Activated T-helper 2 cell treated with anti-CD3 and anti-CD28 coated beads, Interferon-gamma antibody, Interleukin-2, Interleukin-4, amounts not matched to agents 10 μg/mL and 5 μg/mL and 100 μg/mL, durations not matched to agents 14 hours and 24 hours and 36 hours (primary cell): Measurements from ENCODE around the gene CACNA2D4. TPM values are rescaled to one million over a fixed set of nuclear protein-coding genes. Genes with fewer than 3 reads are reported as not detected.

Experiments
- DNase-seq: peaks from one replicate; pipeline ENCODE4 v3.0.0; 2021; ENCODE audit warnings: low spot score
- H3K27ac Mint-ChIP-seq: one replicate; pipeline ENCODE4 v1.8.0; 2021; ENCODE audit warnings: mixed read lengths
- H3K27me3 Mint-ChIP-seq: one replicate; pipeline ENCODE4 v1.8.0; 2021; ENCODE audit warnings: low read depth, mixed read lengths
- H3K36me3 Mint-ChIP-seq: one replicate; pipeline ENCODE4 v1.8.0; 2021; ENCODE audit warnings: low read depth, mixed read lengths
- H3K4me1 Mint-ChIP-seq: one replicate; pipeline ENCODE4 v1.8.0; 2021; ENCODE audit warnings: low read depth, mixed read lengths
- H3K4me3 Mint-ChIP-seq: one replicate; pipeline ENCODE4 v1.8.0; 2021; ENCODE audit warnings: low read depth, mild to moderate bottlenecking, moderate library complexity, mixed read lengths
- H3K9me3 Mint-ChIP-seq: one replicate; pipeline ENCODE4 v1.8.0; 2021; ENCODE audit warnings: mixed read lengths
- intact Hi-C: fragments of 100-400 bp; cut with micrococcal nuclease; formaldehyde crosslinking; loops from one replicate; pipeline ENCODE4 v1.15.1; 2023
- total RNA-seq: library from RNA; stranded (reverse); gene quantifications from 2 replicates; pipeline ENCODE4 v1.2.3, GENCODE V29; 2022

Gene CACNA2D4
- total RNA-seq, 1 donor from 2014 or later, result 10.0 TPM

- H3K36me3 Mint-ChIP-seq, result no peaks in the 10 kb centered on the region
- no peak overlapping the region for H3K4me3 Mint-ChIP-seq
- H3K4me1 Mint-ChIP-seq, result no peaks in the 10 kb centered on the region
- intact Hi-C loops, result no loop called here
- DNase-seq, result no peak
- no peaks in the 10 kb centered on the region for H3K27me3 Mint-ChIP-seq
- no peaks in the 10 kb centered on the region for H3K9me3 Mint-ChIP-seq
- H3K27ac Mint-ChIP-seq, result no peak overlapping the region
These were observed 80.1 kb downstream of the CACNA2D4 start for GRCh38 chr12:1838205-1838993.

DNA sequence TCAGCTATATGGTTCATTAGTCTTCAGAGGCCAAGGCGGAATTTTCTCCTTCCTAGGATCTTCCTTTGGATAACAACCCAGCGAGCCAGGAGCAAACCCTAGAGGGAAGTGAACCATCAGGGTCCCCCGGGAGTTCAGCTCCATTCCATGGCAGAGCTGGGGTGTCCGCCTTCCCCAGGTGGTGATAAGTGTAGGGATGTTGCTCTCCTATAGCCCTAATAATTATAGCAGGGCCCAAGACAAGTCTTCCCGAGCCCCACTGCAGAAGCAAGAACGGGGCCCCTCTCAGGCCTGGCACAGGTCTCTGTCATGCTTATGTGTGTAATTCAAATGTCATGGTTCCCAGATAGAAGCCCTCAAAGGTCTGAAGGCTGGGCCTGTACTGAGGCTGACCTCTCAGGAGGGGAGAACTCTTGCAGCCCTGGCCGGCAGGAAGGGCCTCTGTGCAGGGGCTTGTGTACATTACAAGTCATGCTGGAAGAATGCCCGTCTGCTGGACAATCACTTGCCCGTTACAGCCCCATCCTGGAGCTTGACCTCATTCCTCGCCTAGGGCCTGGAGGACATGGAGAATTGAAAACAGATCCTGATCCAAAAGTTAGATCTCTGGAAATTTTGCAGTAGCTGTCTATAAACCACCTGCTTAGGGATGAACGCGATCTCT is 80.8 kb downstream of the CACNA2D4 start:
- Mint-ChIP-seq H3K27ac (no peak overlapping the region), H3K36me3 (no peaks in the 10 kb centered on the region), H3K27me3 (no peaks in the 10 kb centered on the region), H3K4me3 (no peak overlapping the region), H3K9me3 (no peaks in the 10 kb centered on the region), H3K4me1 (no peaks in the 10 kb centered on the region)
- DNase-seq, result no peak
- intact Hi-C loops, result no loop called here

GRCh38 chr12:1836854-1837421 is 81.5 kb downstream of the CACNA2D4 start:
- H3K4me3 Mint-ChIP-seq, result no peak overlapping the region
- no peaks in the 10 kb centered on the region for H3K9me3 Mint-ChIP-seq
- intact Hi-C loops, result no loop called here
- H3K27ac Mint-ChIP-seq, result no peak overlapping the region
- no peak for DNase-seq
- H3K36me3 Mint-ChIP-seq, result no peaks in the 10 kb centered on the region
- H3K27me3 Mint-ChIP-seq, result peaks cover 3% of the 10 kb centered on the region
- H3K4me1 Mint-ChIP-seq, result no peaks in the 10 kb centered on the region

GRCh38 chr12:1836241-1836803 is 82.1 kb downstream of the CACNA2D4 start:
- H3K36me3 Mint-ChIP-seq, result no peaks in the 10 kb centered on the region
- no peaks in the 10 kb centered on the region for H3K4me1 Mint-ChIP-seq
- no peak for DNase-seq
- intact Hi-C loops, result no loop called here
- H3K9me3 Mint-ChIP-seq, result no peaks in the 10 kb centered on the region
- no peak overlapping the region for H3K4me3 Mint-ChIP-seq
- H3K27ac Mint-ChIP-seq, result no peak overlapping the region
- H3K27me3 Mint-ChIP-seq, result peaks cover 6% of the 10 kb centered on the region

- Mint-ChIP-seq H3K4me1 (no peaks in the 10 kb centered on the region), H3K36me3 (no peaks in the 10 kb centered on the region), H3K4me3 (no peak overlapping the region), H3K9me3 (no peaks in the 10 kb centered on the region), H3K27ac (no peak overlapping the region), H3K27me3 (peaks cover 11% of the 10 kb centered on the region)
- intact Hi-C loops, result no loop called here
- DNase-seq, result no peak
These were observed 83.0 kb downstream of the CACNA2D4 start for GRCh38 chr12:1835211-1836131.

- intact Hi-C loops, result no loop called here
- H3K27ac Mint-ChIP-seq, result no peak overlapping the region
- peaks cover 11% of the 10 kb centered on the region for H3K27me3 Mint-ChIP-seq
- H3K4me1 Mint-ChIP-seq, result no peaks in the 10 kb centered on the region
- no peak overlapping the region for H3K4me3 Mint-ChIP-seq
- H3K36me3 Mint-ChIP-seq, result no peaks in the 10 kb centered on the region
- DNase-seq, result no peak
- no peaks in the 10 kb centered on the region for H3K9me3 Mint-ChIP-seq
These were observed 84.1 kb downstream of the CACNA2D4 start for GRCh38 chr12:1834186-1834925.

DNA sequence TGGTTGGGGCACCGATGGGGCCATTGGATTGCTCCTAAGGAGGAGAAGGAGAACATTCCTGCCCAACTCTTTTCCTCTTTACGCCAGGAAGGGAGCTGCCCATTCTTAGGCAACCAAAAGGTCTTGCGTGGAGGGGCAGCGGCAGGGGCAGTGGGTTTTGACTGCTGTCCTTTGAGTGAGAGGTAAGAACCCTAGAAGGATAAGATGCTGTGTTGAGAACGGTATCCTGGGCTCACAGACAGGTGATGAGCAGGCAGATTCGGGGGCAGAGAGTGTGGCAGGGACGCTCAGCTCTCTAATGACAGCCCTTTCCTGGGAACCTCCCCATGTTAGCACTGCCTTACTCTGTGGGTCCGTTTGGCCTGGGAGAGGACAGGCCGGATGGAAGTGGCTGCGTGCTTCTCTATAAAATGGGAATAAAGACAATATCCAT is 84.8 kb downstream of the CACNA2D4 start:
- intact Hi-C loops, result no loop called here
- no peaks in the 10 kb centered on the region for H3K36me3 Mint-ChIP-seq
- H3K4me3 Mint-ChIP-seq, result no peak overlapping the region
- H3K27me3 Mint-ChIP-seq, result peaks cover 11% of the 10 kb centered on the region
- no peak overlapping the region for H3K27ac Mint-ChIP-seq
- no peaks in the 10 kb centered on the region for H3K9me3 Mint-ChIP-seq
- DNase-seq, result no peak
- H3K4me1 Mint-ChIP-seq, result no peaks in the 10 kb centered on the region

DNA sequence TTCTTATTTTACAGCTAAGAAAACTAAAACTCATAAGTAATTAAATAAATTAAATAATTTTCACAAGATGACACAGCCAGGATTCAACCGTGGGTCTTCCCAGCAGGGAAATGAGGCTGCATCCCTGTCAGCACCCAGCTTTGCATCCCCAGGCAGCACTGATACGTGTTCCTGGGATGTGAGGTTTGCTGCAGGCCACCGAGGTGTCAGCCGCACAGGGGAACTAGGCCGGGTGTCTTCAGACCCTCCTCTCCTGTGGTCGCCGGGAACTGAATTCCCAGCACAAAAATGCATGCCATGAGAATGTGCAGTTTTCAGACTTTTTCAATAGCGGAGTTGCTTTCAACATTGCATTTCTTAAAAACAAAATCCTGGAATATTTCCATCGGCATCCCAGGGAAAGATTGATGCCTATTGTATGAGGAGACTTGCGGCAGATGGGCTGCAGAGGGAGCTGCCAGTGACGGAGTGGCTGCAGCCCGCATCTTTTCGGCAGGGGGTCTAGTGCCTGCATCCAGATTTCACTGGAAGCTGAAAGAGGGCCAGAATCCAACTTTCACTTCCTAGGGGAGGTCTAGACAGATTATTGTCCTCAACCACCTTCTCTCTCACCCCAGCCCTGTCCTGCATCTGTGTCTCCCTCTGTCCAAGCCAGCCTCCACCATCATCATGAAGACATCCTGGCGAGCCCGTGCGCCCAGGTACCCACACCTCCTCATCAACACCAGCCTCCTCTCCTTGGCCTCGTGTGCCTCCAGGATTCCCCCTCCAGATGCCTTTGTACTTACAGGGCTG is 85.5 kb downstream of the CACNA2D4 start:
- H3K4me3 Mint-ChIP-seq, result no peak overlapping the region
- H3K9me3 Mint-ChIP-seq, result no peaks in the 10 kb centered on the region
- no peaks in the 10 kb centered on the region for H3K4me1 Mint-ChIP-seq
- DNase-seq, result no peak
- peaks cover 11% of the 10 kb centered on the region for H3K27me3 Mint-ChIP-seq
- intact Hi-C loops, result no loop called here
- H3K36me3 Mint-ChIP-seq, result no peaks in the 10 kb centered on the region
- H3K27ac Mint-ChIP-seq, result no peak overlapping the region

- peaks cover 11% of the 10 kb centered on the region for H3K27me3 Mint-ChIP-seq
- intact Hi-C loops, result no loop called here
- DNase-seq, result peak; percentile 18
These were observed 87.2 kb downstream of the CACNA2D4 start for GRCh38 chr12:1830981-1831963.

GRCh38 chr12:1830401-1830845 is 88.0 kb downstream of the CACNA2D4 start:
- DNase-seq, result no peak
- Mint-ChIP-seq H3K4me3 (no peak overlapping the region), H3K36me3 (no peaks in the 10 kb centered on the region), H3K9me3 (no peaks in the 10 kb centered on the region), H3K27ac (no peak overlapping the region), H3K4me1 (no peaks in the 10 kb centered on the region), H3K27me3 (peaks cover 11% of the 10 kb centered on the region)
- intact Hi-C loops, result no loop called here

More at GRCh38 chr12:1830981-1831963, 87.2 kb downstream of the CACNA2D4 start:
- Mint-ChIP-seq H3K36me3 (no peaks in the 10 kb centered on the region), H3K27ac (no peak overlapping the region), H3K4me3 (no peak overlapping the region), H3K9me3 (no peaks in the 10 kb centered on the region), H3K4me1 (no peaks in the 10 kb centered on the region)
